Thymus (tissue), 11 donors: ENCODE data around the gene SELENOO. TPM values are rescaled to one million over a fixed set of nuclear protein-coding genes. Genes with fewer than 3 reads are reported as not detected.

Experiments used
- DNase-seq, 9 donors: peaks; one replicate each; pipeline ENCODE4 v3.0.0-alpha.2; 2013; ENCODE audit warnings: low spot score in 9 of 9, low read depth in 6 of 9, missing footprints in 1 of 9
- H3K27ac ChIP-seq, 2 donors: one replicate each; pipeline ENCODE4 v1.5.1; 2013; ENCODE audit warnings: control low read depth in 1 of 2, low read depth in 1 of 2, low read length in 1 of 2, mild to moderate bottlenecking in 1 of 2, moderate library complexity in 1 of 2
- H3K27me3 ChIP-seq, 2 donors: one replicate each; pipeline ENCODE4 v1.5.1; 2013; ENCODE audit warnings: low read length in 1 of 2; ENCODE audit not compliant: control insufficient read depth in 2 of 2, insufficient read depth in 1 of 2
- H3K36me3 ChIP-seq, 2 donors: one replicate each; pipeline ENCODE4 v1.5.1; 2013; ENCODE audit warnings: low read length in 1 of 2, mild to moderate bottlenecking in 1 of 2, moderate library complexity in 1 of 2; ENCODE audit not compliant: control insufficient read depth in 2 of 2, insufficient read depth in 2 of 2
- H3K4me1 ChIP-seq, 2 donors: one replicate each; pipeline ENCODE4 v1.5.1; 2013; ENCODE audit warnings: low read length in 2 of 2; ENCODE audit not compliant: control insufficient read depth in 2 of 2, insufficient read depth in 2 of 2
- H3K4me3 ChIP-seq, 2 donors: one replicate each; pipeline ENCODE4 v1.5.1; 2013; ENCODE audit warnings: low read length in 2 of 2, control low read depth in 1 of 2, mild to moderate bottlenecking in 1 of 2
- H3K9me3 ChIP-seq, 2 donors: one replicate each; pipeline ENCODE4 v1.5.1; 2013; ENCODE audit warnings: low read length in 1 of 2, mild to moderate bottlenecking in 1 of 2; ENCODE audit not compliant: control insufficient read depth in 2 of 2, insufficient read depth in 1 of 2
- WGBS: extraction: QIAGEN DNeasy Blood & Tissue Kit; methylation state at CpG from one replicate; pipeline ENCODE4 v1.1.7; 2013; 5-methylcytosine and 5-hydroxymethylcytosine counted together
- polyA plus RNA-seq: library from polyadenylated mRNA; stranded (reverse); fragments of 200-250 nt; gene quantifications from one replicate; pipeline ENCODE4 v1.2.3, GENCODE V29; 2013
- total RNA-seq: library from RNA; stranded (reverse); fragments of 120-200 nt; gene quantifications from one replicate; pipeline ENCODE4 v1.2.4, GENCODE V29; 2013
- donor health status: healthy.

Gene SELENOO
- total and polyA plus RNA-seq, 2 donors: 17.4 to 62.1 TPM

GRCh38 chr22:50253941-50254340 is 53.1 kb downstream of the SELENOO start:
- 91% methylated on average over 8 of the region's 8 CpGs for WGBS
- no peaks in the 10 kb centered on the region for H3K9me3 ChIP-seq
- peaks cover 7 to 18% of the 10 kb centered on the region in 2 donors for H3K4me1 ChIP-seq
- H3K36me3 ChIP-seq: no peaks in the 10 kb centered on the region
- no peak overlapping the region for H3K4me3 ChIP-seq
- no peak for DNase-seq
- peaks cover 4 to 12% of the 10 kb centered on the region in 2 donors for H3K27me3 ChIP-seq
- H3K27ac ChIP-seq: no peak overlapping the region

GRCh38 chr22:50255099-50255498 is 54.3 kb downstream of the SELENOO start:
- no peaks in the 10 kb centered on the region for H3K9me3 ChIP-seq
- no peaks in the 10 kb centered on the region for H3K36me3 ChIP-seq
- WGBS: 91% methylated on average over 19 of the region's 19 CpGs
- H3K4me1 ChIP-seq: peaks cover 4 to 11% of the 10 kb centered on the region in 2 donors
- DNase-seq: no peak
- peaks cover 14 to 22% of the 10 kb centered on the region in 2 donors for H3K27me3 ChIP-seq
- H3K4me3 ChIP-seq: no peak overlapping the region
- H3K27ac ChIP-seq: no peak overlapping the region

GRCh38 chr22:50255607-50256006 is 54.8 kb downstream of the SELENOO start:
- H3K27ac ChIP-seq: no peak overlapping the region
- peaks cover 19 to 28% of the 10 kb centered on the region in 2 donors for H3K27me3 ChIP-seq
- no peak for DNase-seq
- no peaks in the 10 kb centered on the region for H3K9me3 ChIP-seq
- H3K4me3 ChIP-seq: no peak overlapping the region
- peaks cover 0 to 6% of the 10 kb centered on the region in 2 donors for H3K4me1 ChIP-seq
- WGBS: 97% methylated on average over 17 of the region's 17 CpGs
- H3K36me3 ChIP-seq: no peaks in the 10 kb centered on the region

- WGBS: 94% methylated on average over 12 of the region's 12 CpGs
- no peaks in the 10 kb centered on the region for H3K36me3 ChIP-seq
- no peak for DNase-seq
- H3K27ac ChIP-seq: no peak overlapping the region
- H3K4me1 ChIP-seq: peaks cover 0 to 4% of the 10 kb centered on the region in 2 donors
- peaks cover 27 to 35% of the 10 kb centered on the region in 2 donors for H3K27me3 ChIP-seq
- no peak overlapping the region for H3K4me3 ChIP-seq
- H3K9me3 ChIP-seq: no peaks in the 10 kb centered on the region
These were observed 55.5 kb downstream of the SELENOO start for GRCh38 chr22:50256258-50256862.

- H3K9me3 ChIP-seq: no peaks in the 10 kb centered on the region
- H3K4me3 ChIP-seq: no peak overlapping the region
- DNase-seq: no peak
- no peaks in the 10 kb centered on the region for H3K4me1 ChIP-seq
- H3K27ac ChIP-seq: no peak overlapping the region
- H3K36me3 ChIP-seq: no peaks in the 10 kb centered on the region
- H3K27me3 ChIP-seq: peaks cover 33 to 39% of the 10 kb centered on the region in 2 donors
- 96% methylated on average over 16 of the region's 16 CpGs for WGBS
These were observed 56.2 kb downstream of the SELENOO start for GRCh38 chr22:50257041-50257440.

- no peaks in the 10 kb centered on the region for H3K36me3 ChIP-seq
- no peak overlapping the region for H3K4me3 ChIP-seq
- 90% methylated on average over 31 of the region's 31 CpGs for WGBS
- no peaks in the 10 kb centered on the region for H3K4me1 ChIP-seq
- no peak for DNase-seq
- H3K27me3 ChIP-seq: peaks cover 40 to 46% of the 10 kb centered on the region in 2 donors
- H3K9me3 ChIP-seq: no peaks in the 10 kb centered on the region
- no peak overlapping the region for H3K27ac ChIP-seq
These were observed 56.9 kb downstream of the SELENOO start for GRCh38 chr22:50257451-50258360.

- 95% methylated on average over 24 of the region's 24 CpGs for WGBS
- H3K36me3 ChIP-seq: no peaks in the 10 kb centered on the region
- H3K4me3 ChIP-seq: no peak overlapping the region
- no peaks in the 10 kb centered on the region for H3K4me1 ChIP-seq
- DNase-seq: no peak
- no peak overlapping the region for H3K27ac ChIP-seq
- H3K9me3 ChIP-seq: no peaks in the 10 kb centered on the region
- H3K27me3 ChIP-seq: peaks cover 49 to 55% of the 10 kb centered on the region in 2 donors
These were observed 57.8 kb downstream of the SELENOO start for GRCh38 chr22:50258361-50259292.

- Histone ChIP-seq H3K9me3 (no peaks in the 10 kb centered on the region), H3K4me1 (no peaks in the 10 kb centered on the region), H3K36me3 (no peaks in the 10 kb centered on the region), H3K27ac (no peak overlapping the region), H3K4me3 (no peak overlapping the region), H3K27me3 (peaks cover 52 to 61% of the 10 kb centered on the region in 2 donors)
- no peak for DNase-seq
- 97% methylated on average over 15 of the region's 15 CpGs for WGBS
These were observed 58.5 kb downstream of the SELENOO start for GRCh38 chr22:50259302-50259701.
